Measurements from ENCODE around the gene PRKCA.

The PRKCA gene

DNA sequence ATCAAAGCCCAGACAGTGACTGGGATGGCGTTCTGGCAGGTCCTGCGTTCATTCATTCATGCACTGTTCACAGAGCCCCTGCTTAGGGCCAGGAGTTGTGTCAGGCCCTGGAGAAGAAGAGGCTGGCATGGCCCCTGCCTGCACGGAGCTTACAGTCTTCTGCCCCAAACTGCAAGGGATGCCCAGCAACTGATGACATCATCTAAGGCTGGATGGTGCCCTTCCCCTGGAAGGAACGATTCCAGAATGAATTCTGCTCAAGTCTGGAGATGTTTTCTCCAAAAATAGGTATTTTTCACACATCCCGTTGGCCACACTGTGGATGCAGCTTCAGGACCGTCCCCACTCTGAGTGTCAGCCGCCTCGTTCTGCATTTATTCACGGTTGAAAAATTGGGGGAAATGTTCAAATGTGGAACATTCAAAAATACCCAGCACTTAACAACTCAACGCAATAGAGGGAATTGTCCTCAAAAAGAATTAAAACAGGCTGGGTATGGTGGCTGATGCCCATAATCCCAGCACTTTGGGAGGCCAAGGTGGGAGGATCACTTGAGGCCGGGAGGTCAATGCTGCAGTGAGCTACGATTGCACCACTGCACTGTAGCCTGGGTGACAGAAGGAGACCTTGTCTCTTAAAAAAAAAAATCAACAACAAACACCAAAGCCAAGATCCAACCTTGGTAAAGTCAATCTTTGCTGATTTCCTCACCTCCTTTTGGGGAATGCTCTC lies 508.7 kb downstream of the PRKCA start:
- no peaks in the 10 kb centered on the region for H3K9me3 ChIP-seq (ENCODE audit: control insufficient read depth in 2 of 2, low read length in 2 of 2)
- peaks cover 2% of the 10 kb centered on the region in 2 donors for H3K36me3 ChIP-seq (ENCODE audit: control insufficient read depth in 2 of 2, insufficient read depth in 2 of 2, low read length in 2 of 2)
- H3K4me3 ChIP-seq (ENCODE audit: low read length in 2 of 2), result no peak overlapping the region
- no peaks in the 10 kb centered on the region for H3K27me3 ChIP-seq (ENCODE audit: control insufficient read depth in 1 of 2, insufficient read depth in 2 of 2, low read length in 2 of 2)
- no peaks in the 10 kb centered on the region for H3K4me1 ChIP-seq (ENCODE audit: control insufficient read depth, insufficient read depth, low read length)
- H3K27ac ChIP-seq (ENCODE audit: low read length), result no peak overlapping the region
- H3K9ac ChIP-seq (ENCODE audit: low read length in 2 of 2), result no peak overlapping the region

- peaks cover 0 to 2% of the 10 kb centered on the region in 2 donors for H3K36me3 ChIP-seq (ENCODE audit: control insufficient read depth in 2 of 2, insufficient read depth in 2 of 2, low read length in 2 of 2)
- no peak overlapping the region for H3K9ac ChIP-seq (ENCODE audit: low read length in 2 of 2)
- no peaks in the 10 kb centered on the region for H3K9me3 ChIP-seq (ENCODE audit: control insufficient read depth in 2 of 2, low read length in 2 of 2)
- H3K4me1 ChIP-seq (ENCODE audit: control insufficient read depth, insufficient read depth, low read length), result no peaks in the 10 kb centered on the region
- H3K27ac ChIP-seq (ENCODE audit: low read length), result no peak overlapping the region
- H3K27me3 ChIP-seq (ENCODE audit: control insufficient read depth in 1 of 2, insufficient read depth in 2 of 2, low read length in 2 of 2), result no peaks in the 10 kb centered on the region
- no peak overlapping the region for H3K4me3 ChIP-seq (ENCODE audit: low read length in 2 of 2)
Observed at GRCh38 chr17:66811683-66812054, 509.3 kb downstream of the PRKCA start.

DNA sequence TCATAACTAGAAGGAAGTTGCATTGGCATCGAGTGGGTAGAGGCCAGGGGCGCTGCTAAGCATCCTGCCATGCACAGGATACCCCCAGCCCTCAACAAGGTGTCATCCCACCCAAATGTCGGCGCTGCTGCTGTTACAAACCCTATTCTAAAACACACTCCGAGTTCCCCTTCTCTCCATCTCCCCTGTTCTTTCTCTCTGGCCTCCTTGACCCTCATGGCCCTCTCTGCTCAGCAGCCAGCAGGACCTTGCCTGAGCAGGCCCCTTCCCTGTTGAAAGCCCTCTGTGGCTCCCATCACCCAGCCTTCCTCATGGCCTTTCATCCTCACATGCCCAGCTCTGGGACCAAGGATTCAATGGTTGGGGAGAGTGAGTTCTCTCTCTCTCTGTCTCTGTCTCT lies 510.2 kb downstream of the PRKCA start:
- no peaks in the 10 kb centered on the region for H3K27me3 ChIP-seq (ENCODE audit: control insufficient read depth in 1 of 2, insufficient read depth in 2 of 2, low read length in 2 of 2)
- peaks cover 0 to 2% of the 10 kb centered on the region in 2 donors for H3K36me3 ChIP-seq (ENCODE audit: control insufficient read depth in 2 of 2, insufficient read depth in 2 of 2, low read length in 2 of 2)
- peaks cover 0 to 1% of the 10 kb centered on the region in 2 donors for H3K9me3 ChIP-seq (ENCODE audit: control insufficient read depth in 2 of 2, low read length in 2 of 2)
- H3K9ac ChIP-seq (ENCODE audit: low read length in 2 of 2), result no peak overlapping the region
- no peaks in the 10 kb centered on the region for H3K4me1 ChIP-seq (ENCODE audit: control insufficient read depth, insufficient read depth, low read length)
- no peak overlapping the region for H3K4me3 ChIP-seq (ENCODE audit: low read length in 2 of 2)
- no peak overlapping the region for H3K27ac ChIP-seq (ENCODE audit: low read length)

DNA sequence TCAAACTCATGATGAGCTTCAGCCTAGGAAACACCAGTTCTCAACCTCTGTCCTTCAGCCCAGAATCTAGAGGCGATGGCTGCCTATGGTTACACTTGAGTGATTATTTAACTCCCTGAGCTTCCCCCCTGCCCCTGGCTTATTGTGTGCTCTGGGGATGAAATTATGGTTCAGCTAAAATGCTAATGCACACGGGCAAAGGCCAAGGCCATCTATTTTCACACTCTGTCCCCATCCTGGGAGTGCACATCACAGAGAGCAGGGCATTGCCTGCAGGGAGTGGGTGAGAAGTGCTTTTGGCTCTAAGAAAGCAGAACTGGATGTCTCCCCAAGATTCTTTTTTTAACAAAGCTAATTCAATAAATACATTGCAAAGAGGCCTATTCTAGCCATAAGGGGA lies 510.9 kb downstream of the PRKCA start:
- peaks cover 0 to 2% of the 10 kb centered on the region in 2 donors for H3K36me3 ChIP-seq (ENCODE audit: control insufficient read depth in 2 of 2, insufficient read depth in 2 of 2, low read length in 2 of 2)
- no peak overlapping the region for H3K9ac ChIP-seq (ENCODE audit: low read length in 2 of 2)
- H3K4me1 ChIP-seq (ENCODE audit: control insufficient read depth, insufficient read depth, low read length), result no peaks in the 10 kb centered on the region
- H3K27me3 ChIP-seq (ENCODE audit: control insufficient read depth in 1 of 2, insufficient read depth in 2 of 2, low read length in 2 of 2), result peaks cover 0 to 2% of the 10 kb centered on the region in 2 donors
- no peak overlapping the region for H3K4me3 ChIP-seq (ENCODE audit: low read length in 2 of 2)
- H3K27ac ChIP-seq (ENCODE audit: low read length), result no peak overlapping the region
- H3K9me3 ChIP-seq (ENCODE audit: control insufficient read depth in 2 of 2, low read length in 2 of 2), result peaks cover 0 to 4% of the 10 kb centered on the region in 2 donors

- no peak overlapping the region for H3K9ac ChIP-seq (ENCODE audit: low read length in 2 of 2)
- H3K27me3 ChIP-seq (ENCODE audit: control insufficient read depth in 1 of 2, insufficient read depth in 2 of 2, low read length in 2 of 2), result peaks cover 0 to 3% of the 10 kb centered on the region in 2 donors
- peaks cover 0 to 4% of the 10 kb centered on the region in 2 donors for H3K9me3 ChIP-seq (ENCODE audit: control insufficient read depth in 2 of 2, low read length in 2 of 2)
- H3K36me3 ChIP-seq (ENCODE audit: control insufficient read depth in 2 of 2, insufficient read depth in 2 of 2, low read length in 2 of 2), result peaks cover 0 to under 1% of the 10 kb centered on the region in 2 donors
- no peak overlapping the region for H3K27ac ChIP-seq (ENCODE audit: low read length)
- no peaks in the 10 kb centered on the region for H3K4me1 ChIP-seq (ENCODE audit: control insufficient read depth, insufficient read depth, low read length)
- no peak overlapping the region for H3K4me3 ChIP-seq (ENCODE audit: low read length in 2 of 2)
Observed at GRCh38 chr17:66814026-66814425, 511.6 kb downstream of the PRKCA start.

GRCh38 chr17:66814570-66814969 lies 512.2 kb downstream of the PRKCA start:
- Histone ChIP-seq H3K4me1 (ENCODE audit: control insufficient read depth, insufficient read depth, low read length) (no peaks in the 10 kb centered on the region), H3K27ac (ENCODE audit: low read length) (no peak overlapping the region), H3K4me3 (ENCODE audit: low read length in 2 of 2) (no peak overlapping the region), H3K9me3 (ENCODE audit: control insufficient read depth in 2 of 2, low read length in 2 of 2) (peaks cover 0 to 4% of the 10 kb centered on the region in 2 donors), H3K9ac (ENCODE audit: low read length in 2 of 2) (no peak overlapping the region), H3K36me3 (ENCODE audit: control insufficient read depth in 2 of 2, insufficient read depth in 2 of 2, low read length in 2 of 2) (no peaks in the 10 kb centered on the region), H3K27me3 (ENCODE audit: control insufficient read depth in 1 of 2, insufficient read depth in 2 of 2, low read length in 2 of 2) (peaks cover 0 to 3% of the 10 kb centered on the region in 2 donors)

GRCh38 chr17:66817750-66818149 lies 515.3 kb downstream of the PRKCA start:
- Histone ChIP-seq H3K9me3 (ENCODE audit: control insufficient read depth in 2 of 2, low read length in 2 of 2) (peaks cover 0 to 7% of the 10 kb centered on the region in 2 donors), H3K4me3 (ENCODE audit: low read length in 2 of 2) (no peak overlapping the region), H3K9ac (ENCODE audit: low read length in 2 of 2) (no peak overlapping the region), H3K27ac (ENCODE audit: low read length) (no peak overlapping the region), H3K36me3 (ENCODE audit: control insufficient read depth in 2 of 2, insufficient read depth in 2 of 2, low read length in 2 of 2) (no peaks in the 10 kb centered on the region), H3K4me1 (ENCODE audit: control insufficient read depth, insufficient read depth, low read length) (no peaks in the 10 kb centered on the region), H3K27me3 (ENCODE audit: control insufficient read depth in 1 of 2, insufficient read depth in 2 of 2, low read length in 2 of 2) (peaks cover 0 to 3% of the 10 kb centered on the region in 2 donors)

DNA sequence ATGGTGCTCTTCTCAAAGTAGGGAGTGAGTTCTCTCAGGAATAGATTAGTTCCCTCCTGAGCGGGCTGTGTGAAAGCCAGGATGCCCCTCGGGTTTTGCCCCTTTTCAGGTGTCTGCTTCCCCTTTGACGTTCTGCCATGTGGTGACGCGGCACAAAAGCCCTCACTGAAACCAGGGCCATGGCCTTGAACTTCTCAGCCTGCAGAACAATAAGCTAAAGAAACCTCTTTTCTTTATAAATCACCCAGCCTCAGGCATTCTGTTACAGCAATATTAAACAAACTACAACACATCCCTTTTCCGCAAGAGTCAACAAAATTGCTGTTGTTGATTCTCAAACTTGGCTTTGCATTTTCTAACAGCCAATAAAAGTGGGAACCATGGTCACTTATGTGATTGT lies 517.1 kb downstream of the PRKCA start:
- Histone ChIP-seq H3K4me3 (ENCODE audit: low read length in 2 of 2) (no peak overlapping the region), H3K9me3 (ENCODE audit: control insufficient read depth in 2 of 2, low read length in 2 of 2) (peaks cover 0 to 7% of the 10 kb centered on the region in 2 donors), H3K4me1 (ENCODE audit: control insufficient read depth, insufficient read depth, low read length) (no peaks in the 10 kb centered on the region), H3K27ac (ENCODE audit: low read length) (no peak overlapping the region), H3K9ac (ENCODE audit: low read length in 2 of 2) (no peak overlapping the region), H3K27me3 (ENCODE audit: control insufficient read depth in 1 of 2, insufficient read depth in 2 of 2, low read length in 2 of 2) (peaks cover 0 to 3% of the 10 kb centered on the region in 2 donors), H3K36me3 (ENCODE audit: control insufficient read depth in 2 of 2, insufficient read depth in 2 of 2, low read length in 2 of 2) (no peaks in the 10 kb centered on the region)

- Histone ChIP-seq H3K4me3 (ENCODE audit: low read length in 2 of 2) (no peak overlapping the region), H3K9ac (ENCODE audit: low read length in 2 of 2) (no peak overlapping the region), H3K9me3 (ENCODE audit: control insufficient read depth in 2 of 2, low read length in 2 of 2) (peaks cover 2 to 7% of the 10 kb centered on the region in 2 donors), H3K36me3 (ENCODE audit: control insufficient read depth in 2 of 2, insufficient read depth in 2 of 2, low read length in 2 of 2) (no peaks in the 10 kb centered on the region), H3K4me1 (ENCODE audit: control insufficient read depth, insufficient read depth, low read length) (no peaks in the 10 kb centered on the region), H3K27me3 (ENCODE audit: control insufficient read depth in 1 of 2, insufficient read depth in 2 of 2, low read length in 2 of 2) (peaks cover 3 to 5% of the 10 kb centered on the region in 2 donors), H3K27ac (ENCODE audit: low read length) (no peak overlapping the region)
Observed at GRCh38 chr17:66822009-66822408, 519.6 kb downstream of the PRKCA start.

DNA sequence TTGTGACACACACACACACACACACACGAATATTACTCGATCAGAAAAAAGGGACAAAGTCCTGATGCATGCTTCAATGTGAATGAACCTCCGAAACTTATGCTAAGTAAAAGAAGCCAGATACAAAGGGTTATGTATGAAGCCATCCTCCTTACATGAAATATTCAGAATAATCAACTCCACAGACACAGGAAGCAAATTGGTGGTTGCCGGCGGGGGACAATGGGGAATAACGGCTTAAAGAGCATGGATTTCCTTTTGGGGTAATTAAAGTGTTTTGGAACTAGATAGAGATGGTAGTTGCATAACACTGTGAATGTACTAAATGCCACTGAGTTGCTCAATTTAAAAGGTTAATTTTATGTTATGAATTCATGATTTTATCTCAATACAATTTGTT lies 524.4 kb downstream of the PRKCA start:
- Histone ChIP-seq H3K9me3 (ENCODE audit: control insufficient read depth in 2 of 2, low read length in 2 of 2) (peaks cover 0 to 2% of the 10 kb centered on the region in 2 donors), H3K4me3 (ENCODE audit: low read length in 2 of 2) (no peak overlapping the region), H3K36me3 (ENCODE audit: control insufficient read depth in 2 of 2, insufficient read depth in 2 of 2, low read length in 2 of 2) (no peaks in the 10 kb centered on the region), H3K4me1 (ENCODE audit: control insufficient read depth, insufficient read depth, low read length) (no peaks in the 10 kb centered on the region), H3K27ac (ENCODE audit: low read length) (no peak overlapping the region), H3K9ac (ENCODE audit: low read length in 2 of 2) (no peak overlapping the region), H3K27me3 (ENCODE audit: control insufficient read depth in 1 of 2, insufficient read depth in 2 of 2, low read length in 2 of 2) (peaks cover 7 to 15% of the 10 kb centered on the region in 2 donors)

DNA sequence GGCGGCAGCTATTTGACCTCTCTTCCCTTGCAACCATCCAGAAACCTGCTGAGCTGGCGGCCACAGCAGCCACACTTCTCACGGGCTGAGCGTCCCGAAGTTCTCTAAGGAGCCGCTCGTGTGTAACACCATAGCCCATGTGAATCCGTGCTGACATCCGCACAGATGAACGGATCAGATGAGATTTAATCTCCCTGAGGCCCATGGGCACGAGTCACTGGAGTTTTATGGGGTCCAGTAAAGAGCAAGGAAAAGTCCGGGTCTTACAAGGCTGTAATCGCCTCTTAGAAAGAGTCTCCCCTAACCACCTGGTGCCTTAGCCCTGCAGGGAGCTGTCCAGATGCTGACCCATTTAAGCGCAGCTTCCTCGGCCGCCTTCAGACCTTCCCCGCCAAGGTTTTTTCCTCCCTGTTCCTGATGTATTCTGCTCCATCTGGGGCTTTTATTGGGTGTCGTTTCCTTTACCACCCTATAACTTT lies 527.0 kb downstream of the PRKCA start:
- Histone ChIP-seq H3K36me3 (ENCODE audit: control insufficient read depth in 2 of 2, insufficient read depth in 2 of 2, low read length in 2 of 2) (no peaks in the 10 kb centered on the region), H3K4me3 (ENCODE audit: low read length in 2 of 2) (no peak overlapping the region), H3K9ac (ENCODE audit: low read length in 2 of 2) (no peak overlapping the region), H3K9me3 (ENCODE audit: control insufficient read depth in 2 of 2, low read length in 2 of 2) (peaks cover 0 to 2% of the 10 kb centered on the region in 2 donors), H3K27me3 (ENCODE audit: control insufficient read depth in 1 of 2, insufficient read depth in 2 of 2, low read length in 2 of 2) (peaks cover 14 to 32% of the 10 kb centered on the region in 2 donors), H3K27ac (ENCODE audit: low read length) (no peak overlapping the region), H3K4me1 (ENCODE audit: control insufficient read depth, insufficient read depth, low read length) (no peaks in the 10 kb centered on the region)
